GM19043 (cell line): ENCODE measurements around the gene CD82.
A peak's percentile ranks its signal among the peaks of the same experiment; 100 is the strongest.

Source experiments
- ATAC-seq: cut with Tn5 transposase; IDR thresholded peaks from one replicate; pipeline ENCODE4 v1.9.1; 2021; ENCODE audit warnings: low read depth; ENCODE audit not compliant: unreplicated experiment

CD82 gene, protein sequence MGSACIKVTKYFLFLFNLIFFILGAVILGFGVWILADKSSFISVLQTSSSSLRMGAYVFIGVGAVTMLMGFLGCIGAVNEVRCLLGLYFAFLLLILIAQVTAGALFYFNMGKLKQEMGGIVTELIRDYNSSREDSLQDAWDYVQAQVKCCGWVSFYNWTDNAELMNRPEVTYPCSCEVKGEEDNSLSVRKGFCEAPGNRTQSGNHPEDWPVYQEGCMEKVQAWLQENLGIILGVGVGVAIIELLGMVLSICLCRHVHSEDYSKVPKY

DNA sequence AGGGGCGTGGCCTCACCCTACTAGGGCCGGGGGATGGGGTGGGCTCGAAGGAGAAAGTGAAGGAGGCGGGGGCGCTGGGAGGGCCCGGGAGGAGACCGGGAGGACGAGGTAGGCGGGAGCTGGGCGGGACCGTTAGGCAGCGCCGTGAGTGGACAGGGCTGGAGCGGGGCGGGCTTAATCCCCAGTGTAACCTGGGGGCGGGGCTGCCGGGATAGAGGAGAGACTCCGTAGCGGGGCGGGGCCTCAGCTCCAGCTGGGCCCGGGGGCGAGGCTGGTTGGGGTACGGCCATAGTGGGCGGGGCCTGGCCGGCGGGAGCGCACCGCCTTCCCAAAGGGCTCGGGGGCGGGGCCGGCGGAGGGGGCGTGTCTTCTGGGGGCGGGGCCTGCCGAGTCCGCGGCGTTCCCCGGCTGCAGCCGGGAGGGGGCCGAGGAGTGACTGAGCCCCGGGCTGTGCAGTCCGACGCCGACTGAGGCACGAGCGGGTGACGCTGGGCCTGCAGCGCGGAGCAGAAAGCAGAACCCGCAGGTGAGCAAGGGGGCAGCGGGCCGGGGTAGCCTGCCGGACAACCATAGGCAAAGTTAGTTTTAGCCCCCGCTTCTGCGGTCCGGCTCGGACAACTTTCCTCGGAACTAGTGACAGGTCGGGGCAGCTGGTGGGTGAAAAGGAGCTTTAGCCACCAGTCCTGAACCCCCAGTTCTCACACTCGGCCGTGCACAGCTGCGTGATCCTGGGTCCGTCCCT lies at the start of gene CD82:
CD82 (plus strand) TSS at position 453 of the 742 bp plus-strand sequence. CDS start 29,000 bp downstream, outside the sequence.
- peak; percentile 70 for ATAC-seq

DNA sequence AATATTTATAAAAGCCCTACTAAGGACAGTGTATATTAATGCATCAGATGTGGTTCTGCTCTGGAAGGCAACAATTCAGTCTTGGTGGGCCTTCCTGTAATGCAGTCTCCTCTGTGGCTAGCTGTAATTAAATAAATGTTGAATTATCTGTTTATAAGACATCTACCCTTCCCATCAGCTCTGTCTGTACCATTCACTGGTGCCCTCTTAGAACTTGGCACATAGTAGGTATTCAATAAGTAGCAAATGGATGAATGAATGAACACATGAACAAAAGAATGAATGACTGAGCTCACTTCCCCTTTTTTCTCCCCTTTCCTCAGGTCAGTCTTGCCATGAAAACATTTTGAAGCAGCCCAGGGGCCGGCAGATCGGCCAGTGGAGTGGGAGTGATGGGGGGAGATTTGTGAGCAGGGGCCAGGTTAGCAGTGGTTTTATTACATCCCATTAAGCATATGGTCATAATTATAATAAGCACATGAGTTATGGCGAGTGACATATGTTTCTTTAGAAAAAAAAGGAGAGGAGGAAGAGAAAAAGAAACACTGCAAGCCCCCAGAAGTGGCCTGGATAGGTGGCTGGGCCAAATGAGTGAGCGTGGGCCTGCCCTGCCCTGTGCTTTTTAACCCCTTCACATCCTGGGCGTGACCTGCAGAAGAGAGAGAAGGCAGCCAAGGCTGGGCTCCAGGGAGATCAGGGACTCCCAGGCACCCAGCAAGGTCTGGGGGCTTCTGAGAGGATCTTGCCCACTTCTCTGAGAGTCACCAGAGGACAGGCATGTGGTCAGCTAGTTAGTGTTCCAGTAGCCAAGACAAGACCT lies 48.6 kb upstream of the CD82 start:
- ATAC-seq: no peak

DNA sequence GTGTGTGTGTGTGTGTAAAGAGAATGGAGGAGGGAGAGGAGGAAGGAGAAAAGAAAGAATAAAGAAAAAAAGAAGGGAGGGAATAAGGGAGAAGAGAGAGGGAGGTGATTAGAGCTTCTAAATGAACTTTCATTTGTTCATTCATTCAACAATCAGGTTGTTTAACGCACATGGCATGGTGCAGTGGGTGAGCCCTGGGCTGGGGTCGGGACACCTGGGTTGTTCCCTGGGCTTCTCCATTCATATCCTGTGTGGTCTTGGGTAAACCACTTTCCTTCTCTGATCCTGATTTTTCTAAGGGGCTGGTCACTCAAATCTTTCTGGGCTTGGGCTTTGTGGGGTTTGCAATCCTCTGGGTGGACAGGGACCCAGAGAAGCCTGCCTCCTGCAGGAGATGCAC lies 47.9 kb upstream of the CD82 start:
- no peak for ATAC-seq

DNA sequence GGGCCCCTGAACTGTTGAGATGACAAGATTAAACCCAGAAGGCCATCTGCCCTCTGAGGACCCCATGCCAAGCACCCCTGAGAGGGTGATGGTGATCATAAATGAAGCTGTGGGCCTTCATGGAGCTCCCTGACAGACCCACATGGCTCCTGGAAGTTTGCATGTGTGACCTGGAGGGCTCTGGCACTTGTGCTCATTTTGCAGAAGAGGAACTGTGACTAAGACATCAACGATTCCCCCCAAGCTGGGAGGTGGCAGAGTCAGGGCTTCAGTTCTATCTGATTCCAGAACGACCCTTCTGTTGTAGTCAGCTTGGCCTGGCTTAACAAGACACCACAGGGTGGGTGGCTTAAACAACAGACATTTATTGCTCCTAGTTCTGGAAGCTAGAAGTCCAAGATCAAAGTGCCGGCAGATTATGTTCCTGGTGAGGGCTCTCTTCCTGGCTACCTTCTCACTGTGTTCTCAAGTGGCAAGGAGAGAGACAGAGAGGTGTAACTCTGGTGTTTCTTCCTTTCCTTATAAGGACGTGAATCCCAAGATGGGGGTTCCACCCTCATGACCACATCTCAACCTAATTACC lies 46.4 kb upstream of the CD82 start:
- ATAC-seq: no peak

DNA sequence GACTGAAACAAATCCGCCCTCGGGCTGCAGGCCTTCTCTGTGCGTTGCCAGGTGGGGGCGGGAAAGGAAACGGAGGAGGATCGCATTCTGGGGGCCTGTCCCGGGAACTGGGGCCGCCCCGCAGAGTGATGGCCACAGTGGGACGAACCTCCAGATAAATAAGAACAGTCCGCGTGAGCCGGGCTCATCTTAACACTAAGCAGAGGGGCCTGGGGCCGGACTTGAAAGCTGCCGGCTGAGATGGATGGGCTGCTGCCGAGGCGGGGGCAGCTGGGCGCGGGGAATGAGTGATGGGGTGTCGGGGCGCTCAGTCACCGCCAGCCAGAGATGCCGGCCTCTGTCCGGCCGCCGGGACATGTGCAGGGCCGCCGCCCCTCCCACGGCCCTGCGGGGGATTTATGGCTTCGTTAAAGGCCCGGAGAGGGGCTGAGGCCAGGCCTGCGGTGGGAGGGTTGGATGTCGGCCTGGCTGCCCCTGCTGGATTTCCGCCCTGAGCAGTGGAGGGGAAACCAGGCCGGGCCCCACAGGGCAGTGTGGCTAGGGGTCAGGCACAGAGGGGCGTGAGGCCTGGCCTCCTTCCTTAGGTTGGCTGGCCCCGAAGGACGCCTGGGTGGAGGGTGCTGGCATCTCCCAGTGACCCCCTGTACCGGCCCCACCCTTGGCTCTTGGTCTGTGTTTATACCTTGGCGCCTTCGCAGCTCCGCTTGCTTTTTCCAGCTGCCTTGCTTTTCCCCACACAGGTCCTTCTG lies 45.3 kb upstream of the CD82 start:
- no peak for ATAC-seq

DNA sequence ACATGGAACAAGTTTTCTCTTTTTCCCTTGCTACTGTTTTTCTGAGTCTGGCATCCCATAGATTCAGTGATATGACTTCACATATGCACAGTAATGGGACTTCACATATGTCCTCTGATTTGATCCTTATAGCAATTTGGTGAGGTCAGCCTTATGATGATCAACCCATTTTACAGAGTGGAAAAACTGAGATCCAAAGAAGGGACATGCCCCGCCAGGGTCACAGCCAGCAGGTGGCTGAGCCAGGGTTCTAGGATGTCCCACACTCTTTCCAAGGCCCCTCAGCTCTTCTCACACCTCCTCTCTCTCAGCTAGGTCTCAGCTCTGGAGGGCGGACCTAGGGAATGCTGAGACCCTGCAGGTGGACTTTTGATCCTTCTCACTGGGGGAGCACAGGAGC lies 44.3 kb upstream of the CD82 start:
- no peak for ATAC-seq

DNA sequence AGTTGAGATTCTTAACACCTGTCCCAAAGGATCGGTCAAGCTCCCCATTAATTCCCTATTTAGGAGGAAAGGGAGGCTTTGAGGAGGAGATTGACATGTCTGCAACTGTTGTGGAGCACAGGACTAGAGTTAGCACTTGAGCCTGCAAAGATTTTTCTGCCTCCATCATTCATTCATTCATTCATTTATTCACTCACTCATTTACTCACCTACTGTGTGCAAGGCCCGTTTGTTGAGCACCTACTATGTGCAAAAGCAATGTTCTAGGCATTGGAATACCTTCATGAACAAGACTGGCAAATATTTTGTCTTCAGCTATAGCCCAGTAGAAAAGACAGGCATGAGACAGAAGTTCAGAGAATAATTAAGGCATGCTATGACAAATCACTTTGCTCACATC lies 43.2 kb upstream of the CD82 start:
- no peak for ATAC-seq

DNA sequence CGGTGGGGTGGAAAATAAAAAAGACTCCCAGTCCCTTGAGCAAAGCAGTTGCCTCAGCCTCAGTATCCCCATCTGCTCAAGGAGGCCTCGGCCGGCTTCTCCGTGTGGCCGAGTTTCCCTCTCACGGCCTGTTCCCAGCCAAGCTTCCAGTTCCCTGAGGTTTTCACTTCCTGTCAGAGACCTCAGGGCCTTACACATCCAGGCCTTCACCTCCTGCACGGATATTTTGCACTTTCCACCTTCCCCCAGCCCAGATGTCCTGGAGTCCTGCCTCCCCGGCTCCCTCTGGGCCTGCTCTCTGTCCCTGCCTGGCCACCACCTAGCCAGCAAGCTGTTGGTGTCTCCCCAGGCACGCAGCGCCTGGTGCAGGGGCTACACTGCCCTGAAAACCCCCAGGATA lies 41.1 kb upstream of the CD82 start:
- ATAC-seq: no peak

DNA sequence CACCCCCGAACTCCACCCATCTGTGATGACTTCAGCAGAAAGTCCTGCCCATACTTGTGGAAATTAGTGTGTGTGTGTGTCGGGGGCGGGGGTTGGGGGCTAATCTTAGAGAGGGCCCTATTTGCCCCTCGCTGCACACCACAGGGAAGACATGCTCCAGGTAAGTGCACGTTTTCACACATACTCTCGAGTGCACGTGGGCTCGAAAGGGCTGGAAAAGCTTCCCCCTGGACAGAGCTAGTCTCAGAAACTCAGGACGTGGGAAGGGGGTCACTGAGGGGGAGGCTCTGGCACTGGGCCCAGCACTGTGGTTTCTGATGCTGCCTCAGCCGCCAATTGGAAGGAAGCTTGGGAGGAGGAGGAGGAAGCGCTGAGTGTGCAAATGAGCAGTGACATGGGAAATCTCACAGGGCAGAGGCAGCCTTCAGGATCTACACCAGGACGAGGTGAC lies 40.7 kb upstream of the CD82 start:
- ATAC-seq: no peak

DNA sequence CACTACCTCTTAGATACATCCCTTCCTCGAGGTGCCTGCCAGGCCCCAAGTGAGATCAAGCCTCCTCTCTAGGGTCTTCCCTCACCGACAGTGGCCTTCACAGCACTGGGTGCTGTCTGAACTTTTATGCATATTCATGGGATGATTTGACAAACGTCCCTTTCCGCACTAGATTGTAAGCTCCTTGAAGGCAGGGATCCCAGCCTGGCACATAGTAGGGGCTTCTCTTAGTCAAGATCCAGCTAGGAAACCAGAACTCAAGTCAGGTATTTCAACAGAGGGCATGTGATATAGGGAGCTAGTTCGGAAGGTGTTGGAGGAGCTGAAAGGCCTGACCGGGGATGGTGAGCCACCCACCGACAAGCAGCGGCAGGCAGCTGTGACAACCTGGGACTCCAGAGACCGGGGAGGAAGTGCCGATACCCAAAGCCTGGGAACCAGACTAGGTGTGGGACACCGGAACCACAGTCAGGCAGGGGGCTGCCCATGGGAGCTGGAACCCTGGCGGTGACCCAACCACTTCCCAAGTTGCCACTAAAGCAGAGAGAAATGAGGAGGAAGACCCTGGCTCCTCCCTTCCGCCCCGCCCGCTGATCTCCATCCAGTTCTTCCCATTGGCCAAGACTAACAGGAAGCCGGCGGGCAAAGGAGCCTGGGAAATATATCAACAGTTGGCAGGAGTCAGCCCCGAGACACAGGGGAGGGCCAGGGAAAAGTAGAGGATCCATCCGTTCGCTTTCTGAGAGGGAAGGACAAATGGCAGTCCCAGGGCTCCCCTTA lies 39.8 kb upstream of the CD82 start:
- ATAC-seq: no peak

DNA sequence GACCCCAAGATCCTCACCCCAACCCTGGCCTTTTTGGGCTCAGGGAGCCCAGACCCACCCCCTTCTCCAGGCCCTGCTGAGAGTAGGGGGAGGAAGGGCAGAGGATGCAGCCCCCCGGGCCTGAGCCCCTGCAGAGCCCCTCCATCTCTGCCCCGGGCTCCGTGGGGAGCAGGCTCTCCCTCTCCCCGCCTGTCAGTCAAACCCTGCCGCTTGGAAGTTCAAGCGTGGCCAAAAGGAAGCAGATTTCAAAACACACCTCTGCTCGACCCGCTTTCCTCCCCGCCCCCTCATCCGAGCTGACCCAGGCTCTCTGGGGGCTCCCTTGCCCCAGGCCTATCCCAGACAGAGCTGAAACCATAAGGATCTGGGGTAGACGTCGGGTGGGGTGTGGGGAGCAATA lies 39.0 kb upstream of the CD82 start:
- ATAC-seq: no peak

DNA sequence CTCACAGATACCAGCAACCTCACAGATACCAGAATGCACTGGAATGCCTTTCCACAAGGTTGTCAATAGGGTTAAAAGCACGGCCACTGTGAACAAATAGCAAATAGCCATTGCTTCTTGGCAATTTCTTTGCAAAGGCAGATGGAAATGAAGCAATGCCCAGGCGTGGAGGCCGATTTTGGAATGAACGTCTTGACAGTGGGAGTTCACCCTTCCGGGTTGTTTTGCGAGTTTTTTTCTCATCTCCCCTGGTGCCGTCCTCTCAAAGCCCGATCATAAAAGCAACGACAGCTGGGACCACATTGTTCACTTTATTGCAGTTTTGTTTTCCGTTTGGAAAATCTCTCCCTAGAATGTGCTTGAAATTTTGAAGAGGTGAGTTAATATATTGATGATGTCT lies 38.0 kb upstream of the CD82 start:
- no peak for ATAC-seq

DNA sequence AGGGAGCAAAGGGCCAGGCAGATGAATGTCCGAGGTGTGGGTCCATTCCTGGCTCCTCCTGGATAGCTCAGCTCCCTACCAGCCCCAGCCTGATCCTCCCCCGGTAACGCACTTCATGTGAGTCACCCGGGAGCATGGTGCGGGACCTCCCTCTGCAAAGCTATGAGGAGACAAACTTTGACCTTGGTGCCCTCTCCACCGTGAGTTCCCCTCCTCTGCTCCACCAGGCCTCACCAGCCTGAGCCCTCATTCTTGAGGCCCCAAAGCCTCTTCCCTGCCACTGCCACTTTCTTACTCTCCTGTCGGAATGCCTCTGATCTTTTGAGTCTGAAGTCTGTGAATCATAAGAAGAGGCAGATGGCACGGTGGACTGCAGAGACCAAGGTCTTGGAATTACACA lies 37.4 kb upstream of the CD82 start:
- ATAC-seq: no peak

DNA sequence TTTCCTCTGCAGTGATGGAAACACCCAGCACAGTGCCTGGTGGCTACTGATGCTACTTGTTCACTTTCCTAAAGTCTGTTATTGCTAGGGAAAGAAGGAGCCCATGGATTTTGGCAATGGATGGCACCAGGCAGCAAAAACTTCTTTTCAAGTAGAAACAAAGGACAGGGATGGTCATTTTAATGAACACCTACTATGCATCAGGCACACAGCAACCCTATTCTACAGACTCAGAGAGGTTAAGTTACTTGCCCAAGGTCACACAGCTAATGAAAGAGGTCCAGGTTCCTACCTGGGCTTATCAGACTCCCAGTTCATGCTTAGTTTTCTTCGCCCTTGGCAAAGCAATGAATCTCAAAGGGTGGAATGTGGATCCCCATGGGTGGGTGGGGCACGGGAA lies 36.9 kb upstream of the CD82 start:
- ATAC-seq: no peak

DNA sequence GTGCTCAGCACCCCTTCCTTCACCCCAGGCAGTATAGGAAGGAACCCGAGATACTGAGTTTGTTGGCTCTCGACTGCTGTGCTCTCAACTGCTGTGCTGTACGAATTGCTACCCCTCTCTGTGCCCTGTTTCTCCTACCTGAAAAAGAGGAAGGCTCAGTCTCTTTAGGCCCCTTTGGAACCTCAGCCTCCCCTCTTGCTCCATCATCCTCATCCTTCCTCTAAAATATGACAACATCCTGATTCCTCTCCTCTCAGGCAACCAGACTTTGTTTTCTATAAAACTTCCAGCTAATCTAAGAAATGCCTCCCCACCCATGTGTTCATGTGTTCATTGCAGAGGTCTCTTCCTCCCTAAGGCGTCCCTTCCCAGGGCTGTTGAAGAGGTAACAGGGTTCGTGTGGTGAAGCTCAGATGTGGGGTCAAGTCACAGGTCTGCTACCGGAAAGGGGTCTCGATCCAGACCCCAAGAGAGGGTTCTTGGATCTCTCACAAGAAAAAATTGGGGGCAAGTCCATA lies 35.5 kb upstream of the CD82 start:
- no peak for ATAC-seq

DNA sequence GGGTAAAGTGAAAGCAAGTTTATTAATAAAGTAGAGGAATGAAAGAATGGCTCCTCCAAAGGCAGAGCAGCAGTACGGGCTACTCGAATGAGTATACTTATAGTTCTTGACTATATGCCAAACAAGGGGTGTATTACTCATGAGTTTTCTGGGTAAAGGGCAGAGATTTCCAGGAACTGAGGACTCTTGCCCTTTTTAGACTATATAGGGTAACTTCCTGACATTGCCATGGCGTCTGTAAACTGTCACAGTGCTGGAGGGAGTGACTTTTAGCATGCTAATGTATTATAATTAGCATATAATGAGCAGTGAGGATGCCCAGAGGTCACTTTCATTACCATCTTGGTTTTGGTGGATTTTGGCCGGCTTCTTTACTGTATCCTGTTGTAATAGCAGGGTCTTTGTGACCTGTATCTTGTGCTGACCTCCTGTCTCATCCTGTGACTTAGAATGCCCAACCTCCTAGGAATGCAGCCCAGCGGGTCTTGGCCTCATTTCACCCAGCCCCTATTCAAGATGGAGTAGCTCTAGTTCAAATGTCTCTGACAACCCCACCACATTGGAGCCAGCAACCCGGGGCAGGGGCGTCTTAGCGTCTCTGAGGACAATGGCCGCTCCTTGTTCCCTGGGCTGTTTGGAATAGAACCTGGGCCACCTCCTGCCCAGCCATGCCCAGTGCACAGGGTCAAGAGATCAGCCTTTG lies 34.9 kb upstream of the CD82 start:
- no peak for ATAC-seq

DNA sequence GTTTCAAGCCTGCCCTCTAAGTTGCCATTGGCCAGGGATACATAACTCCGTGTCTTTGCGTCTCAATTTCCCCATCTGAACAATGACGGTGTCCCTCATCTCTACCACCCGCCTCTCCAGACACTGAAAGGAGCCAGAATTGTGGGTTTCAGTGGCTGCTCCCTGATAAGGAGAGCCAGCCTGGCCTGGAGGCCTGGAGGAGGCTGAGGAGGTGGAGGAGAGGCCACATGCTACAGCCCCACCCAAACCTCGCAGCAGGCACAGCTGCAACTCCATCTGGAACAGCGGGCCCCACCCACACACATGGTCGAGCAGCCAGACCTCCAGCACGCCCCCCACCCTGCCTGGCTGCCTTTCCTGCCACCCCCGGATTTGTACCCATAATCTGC lies 34.4 kb upstream of the CD82 start:
- no peak for ATAC-seq

DNA sequence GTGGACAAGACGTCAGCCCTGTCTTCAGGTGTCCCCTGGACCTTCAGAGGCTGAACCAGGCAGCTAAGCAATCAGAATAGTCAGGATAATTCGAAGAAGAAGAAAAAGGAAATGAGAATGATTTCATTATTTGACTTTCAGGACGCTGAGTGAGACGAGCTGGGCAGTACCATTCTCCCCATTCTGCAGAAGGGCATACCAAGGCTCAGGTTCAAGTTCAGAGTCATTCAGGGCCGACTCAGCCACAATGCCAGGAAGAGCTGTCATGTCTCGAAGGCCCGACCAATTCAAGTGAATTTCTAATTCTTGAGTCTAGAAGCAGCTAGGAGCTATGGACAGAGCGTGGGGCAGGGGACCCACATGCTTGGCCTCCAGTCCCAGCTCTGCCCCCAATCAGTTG lies 33.8 kb upstream of the CD82 start:
- ATAC-seq: no peak

DNA sequence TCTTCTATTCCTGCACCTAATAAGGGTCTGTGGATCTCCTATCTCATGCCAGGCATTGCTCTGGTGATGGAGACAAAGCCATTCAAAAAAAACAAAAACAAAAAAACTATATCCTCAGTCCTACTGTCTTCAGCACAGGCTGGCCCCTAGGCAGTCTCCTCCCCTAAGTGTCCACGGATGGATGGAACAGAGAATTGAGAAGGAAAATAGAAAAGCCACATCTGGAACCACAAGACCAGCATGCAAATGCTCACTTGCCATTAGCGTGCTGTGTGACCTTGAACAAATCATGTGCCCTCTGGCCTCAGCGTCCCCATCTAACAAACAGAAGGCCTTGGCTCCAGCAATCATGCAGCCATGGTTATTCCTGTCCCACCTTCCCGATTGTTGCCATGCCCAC lies 32.7 kb upstream of the CD82 start:
- ATAC-seq: no peak
